HG03342 (cell line): ENCODE data around the gene GABRR1.

Source experiments
- ATAC-seq: cut with Tn5 transposase; IDR thresholded peaks from one replicate; pipeline ENCODE4 v1.9.1; 2021; ENCODE audit warnings: mild to moderate bottlenecking, moderate library complexity; ENCODE audit not compliant: unreplicated experiment

Gene GABRR1

DNA sequence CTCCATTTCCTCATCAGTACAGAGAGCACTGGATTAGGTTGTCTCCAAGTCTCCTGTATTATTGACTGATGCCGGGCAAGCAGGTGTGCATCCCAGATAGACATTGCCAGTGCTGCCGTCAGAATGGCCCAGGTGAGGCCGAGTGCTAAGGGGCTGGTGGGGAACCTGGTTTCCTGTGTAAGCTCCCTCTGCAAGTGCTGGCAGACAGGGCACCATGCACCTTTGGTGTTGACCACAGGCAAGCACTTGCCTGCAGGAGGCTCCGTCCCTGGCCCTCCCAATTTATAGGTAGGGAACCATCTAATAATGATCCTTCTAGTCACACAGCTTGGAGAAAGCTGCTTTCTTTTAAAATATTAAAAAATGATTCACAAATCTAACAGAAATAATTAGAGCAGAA lies 747 bp downstream of the GABRR1 start:
- ATAC-seq: no peak

GRCh38 chr6:89215391-89215790 lies 1.8 kb downstream of the GABRR1 start:
- ATAC-seq: no peak

DNA sequence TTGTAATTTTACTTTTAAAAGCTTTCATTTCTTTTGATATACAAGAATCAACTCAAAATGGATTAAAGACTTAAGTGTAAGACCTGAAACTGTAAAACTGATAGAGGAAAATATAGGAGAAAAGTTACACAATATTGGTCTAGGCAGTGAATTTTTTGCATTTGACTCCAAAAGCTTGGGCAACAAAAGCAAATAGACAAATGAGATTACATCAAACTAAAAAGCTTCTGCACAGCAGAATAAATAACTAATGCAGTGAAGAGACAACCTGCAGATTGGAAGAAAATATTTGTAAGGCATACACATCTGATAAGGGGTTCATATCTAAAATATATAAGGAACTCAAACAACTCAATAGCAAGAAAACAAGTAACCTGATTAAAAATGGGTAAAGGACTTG lies 3.0 kb downstream of the GABRR1 start:
- ATAC-seq: no peak

GRCh38 chr6:89212472-89212871 lies 4.7 kb downstream of the GABRR1 start:
- no peak for ATAC-seq

GRCh38 chr6:89209457-89209856 lies 7.7 kb downstream of the GABRR1 start:
- ATAC-seq: no peak

GRCh38 chr6:89208551-89208950 lies 8.6 kb downstream of the GABRR1 start:
- no peak for ATAC-seq

- ATAC-seq: no peak
Observed at GRCh38 chr6:89205819-89206218, 11.3 kb downstream of the GABRR1 start.

DNA sequence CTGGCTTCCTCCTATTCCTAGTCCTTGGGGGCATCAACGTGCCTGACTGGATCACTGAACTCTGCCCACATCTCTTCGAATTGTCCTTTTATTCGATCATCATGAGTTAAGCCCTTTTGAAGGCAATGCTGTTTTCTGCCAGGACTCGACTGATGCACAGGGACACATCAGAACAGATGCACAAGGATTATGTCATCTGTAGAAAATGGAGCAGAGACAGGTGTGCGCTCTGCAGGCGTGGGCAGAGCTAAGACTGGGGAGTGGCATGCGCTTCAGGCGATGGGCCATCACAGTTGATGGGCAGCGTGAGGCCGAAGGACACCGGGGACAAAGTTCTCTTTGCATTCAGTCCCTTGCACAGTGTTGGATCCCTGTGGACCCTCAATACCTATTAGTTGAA lies 13.1 kb downstream of the GABRR1 start:
- ATAC-seq: no peak

- ATAC-seq: no peak
Observed at GRCh38 chr6:89200706-89201215, 16.4 kb downstream of the GABRR1 start.

GRCh38 chr6:89199579-89199978 lies 17.6 kb downstream of the GABRR1 start:
- no peak for ATAC-seq

GRCh38 chr6:89198235-89198634 lies 18.9 kb downstream of the GABRR1 start:
- no peak for ATAC-seq

DNA sequence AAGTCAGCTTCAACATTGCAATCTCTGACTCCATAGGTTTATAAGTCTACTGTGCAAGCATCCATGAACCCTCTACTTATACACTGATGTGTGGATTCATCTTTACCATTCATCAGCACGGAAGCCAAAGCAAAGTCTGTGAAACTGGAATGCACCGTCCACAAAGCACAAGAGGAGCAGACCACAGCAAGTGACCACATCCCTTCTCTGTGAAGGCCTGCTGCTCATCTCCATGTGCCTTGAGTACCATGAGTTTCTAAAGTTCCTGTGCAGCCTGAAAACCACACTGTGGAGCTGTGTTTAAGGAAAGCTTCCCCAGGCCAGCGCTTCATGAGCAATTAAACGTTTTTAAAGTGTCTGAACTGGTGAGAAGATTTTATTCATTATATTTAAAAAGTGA lies 20.0 kb downstream of the GABRR1 start:
- ATAC-seq: no peak

DNA sequence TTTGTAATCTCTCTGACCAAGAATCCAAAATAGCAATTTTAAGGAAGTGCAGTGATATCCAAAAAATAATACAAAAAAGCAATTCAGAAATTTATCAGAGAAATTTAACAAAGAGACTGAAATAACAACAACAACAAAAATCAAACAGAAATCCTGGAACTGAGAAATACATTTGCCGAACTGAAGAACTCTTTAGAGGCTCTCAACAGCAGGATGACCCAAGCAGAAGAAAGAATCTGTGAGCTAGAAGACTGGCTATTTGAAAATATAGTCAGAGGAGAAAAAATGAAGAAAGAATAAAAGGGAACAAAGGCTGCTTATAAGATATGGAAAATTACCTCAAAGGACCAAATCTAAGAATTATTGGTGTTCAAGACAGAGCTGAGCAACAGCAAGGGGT lies 22.6 kb downstream of the GABRR1 start:
- no peak for ATAC-seq

DNA sequence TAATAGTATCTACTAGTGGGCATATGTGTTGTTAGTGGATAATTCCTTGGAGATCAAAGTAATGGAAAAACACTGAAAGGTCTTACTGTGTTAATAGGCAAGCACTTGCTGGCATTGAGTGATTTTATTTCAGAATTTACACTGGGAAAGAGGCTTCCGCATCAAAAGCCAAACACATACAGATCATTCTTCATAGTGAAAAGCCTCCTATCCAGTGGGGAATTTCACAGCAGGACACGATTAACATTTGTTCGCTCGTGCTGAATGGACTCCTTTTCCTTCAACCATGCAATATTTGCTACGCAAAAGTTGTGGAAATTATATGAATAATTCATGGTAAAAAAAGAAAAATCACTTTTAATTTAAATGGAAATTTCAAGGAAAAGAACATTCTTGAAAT lies 26.4 kb downstream of the GABRR1 start:
- ATAC-seq: no peak

DNA sequence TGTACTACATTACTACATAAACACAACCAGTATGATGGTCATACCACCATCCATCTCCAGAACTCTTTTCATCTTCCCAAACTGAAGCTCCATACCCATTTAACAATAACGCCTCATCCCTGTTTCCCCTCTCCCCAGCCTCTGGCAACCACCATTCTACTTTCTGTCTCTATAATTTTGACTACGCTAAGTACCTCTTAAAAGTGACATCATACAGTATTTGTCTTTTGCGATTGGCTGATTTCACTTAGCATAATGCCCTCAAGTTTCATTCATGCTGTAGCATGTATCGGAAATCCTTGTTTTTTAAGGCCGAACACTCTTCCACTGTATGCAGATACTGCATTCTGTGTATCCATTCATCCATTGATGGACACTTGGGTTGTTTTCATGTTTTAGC lies 29.7 kb downstream of the GABRR1 start:
- ATAC-seq: no peak

DNA sequence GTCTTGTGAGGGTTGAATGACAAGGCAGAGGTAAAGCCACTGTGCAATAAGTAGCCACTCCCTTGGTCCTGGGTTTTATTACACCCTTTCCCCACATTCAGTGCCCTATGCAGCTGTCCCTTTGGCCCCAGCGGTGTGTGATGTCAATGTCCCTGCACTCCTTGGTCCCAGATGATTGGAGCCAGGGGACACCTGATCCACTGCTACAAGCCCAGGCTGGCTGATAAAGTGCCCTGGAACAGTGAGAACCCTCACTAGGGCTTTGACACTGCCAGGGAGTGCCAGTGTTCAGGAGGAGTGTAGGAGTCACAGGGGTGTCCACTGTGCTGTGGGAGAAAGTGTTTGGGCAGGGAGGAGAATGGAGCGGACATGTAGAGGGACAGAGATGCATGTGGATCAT lies 30.4 kb downstream of the GABRR1 start:
- ATAC-seq: no peak

DNA sequence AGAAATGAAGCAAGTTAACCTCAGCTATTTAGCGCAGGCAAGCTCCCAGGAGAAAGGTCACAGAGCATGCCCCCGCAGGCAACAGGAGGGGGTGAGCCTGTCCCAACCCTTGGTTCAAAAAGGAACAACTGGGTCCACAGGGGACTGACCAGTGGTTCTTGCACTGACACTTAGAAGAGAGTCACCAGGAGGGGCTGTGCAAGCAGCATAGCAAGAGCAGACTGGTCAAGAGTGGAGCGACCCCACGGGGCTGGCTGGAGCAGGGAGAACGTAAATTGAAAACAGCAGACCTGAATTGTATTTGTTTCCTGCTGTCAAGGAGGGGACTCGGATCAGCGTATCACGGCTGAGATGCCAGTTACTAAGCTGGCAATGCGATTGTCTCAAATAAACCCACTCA lies 32.8 kb downstream of the GABRR1 start:
- no peak for ATAC-seq

DNA sequence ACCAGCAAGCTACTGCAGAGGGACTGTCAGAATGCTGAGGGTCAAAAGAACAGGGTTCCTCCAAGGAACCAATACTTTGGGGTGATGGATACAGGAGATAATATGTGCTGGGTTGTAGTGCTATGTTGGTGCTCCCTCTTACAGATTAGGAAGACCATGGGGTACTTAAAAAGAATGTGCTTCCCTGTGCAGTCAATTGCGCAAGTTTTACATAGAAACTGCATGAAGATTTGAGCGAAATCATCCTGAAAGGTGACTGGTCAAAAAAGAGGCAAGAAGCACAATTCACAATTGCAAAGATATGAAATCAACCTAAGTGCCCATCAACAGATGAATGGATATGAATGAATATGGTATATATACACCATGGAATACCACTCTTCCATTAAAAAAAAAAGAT lies 33.9 kb downstream of the GABRR1 start:
- no peak for ATAC-seq

DNA sequence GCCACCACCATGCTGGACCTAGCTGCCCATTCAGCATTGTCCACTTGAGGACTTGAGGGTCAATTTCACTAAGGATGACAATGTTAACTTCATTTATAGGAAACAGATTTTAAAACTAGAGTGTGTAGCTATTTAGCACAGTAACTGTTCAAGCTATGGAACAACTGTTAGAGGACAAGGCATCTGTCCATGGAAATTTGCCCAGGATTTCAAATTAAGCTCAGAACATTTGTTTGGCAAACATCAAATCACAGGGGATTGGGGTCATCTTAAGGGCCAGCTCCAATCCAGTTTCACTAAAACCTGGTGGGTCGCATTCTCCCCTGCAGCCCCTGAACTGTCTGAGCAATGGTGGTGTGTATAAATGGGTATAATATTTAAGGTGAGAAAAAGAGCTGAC lies 36.2 kb downstream of the GABRR1 start:
- ATAC-seq: no peak

GRCh38 chr6:89180112-89180511 lies 37.0 kb downstream of the GABRR1 start:
- ATAC-seq: no peak

GRCh38 chr6:89173634-89174033 lies 43.5 kb downstream of the GABRR1 start:
- ATAC-seq: no peak

GRCh38 chr6:89172131-89172530 lies 45.0 kb downstream of the GABRR1 start:
- no peak for ATAC-seq

DNA sequence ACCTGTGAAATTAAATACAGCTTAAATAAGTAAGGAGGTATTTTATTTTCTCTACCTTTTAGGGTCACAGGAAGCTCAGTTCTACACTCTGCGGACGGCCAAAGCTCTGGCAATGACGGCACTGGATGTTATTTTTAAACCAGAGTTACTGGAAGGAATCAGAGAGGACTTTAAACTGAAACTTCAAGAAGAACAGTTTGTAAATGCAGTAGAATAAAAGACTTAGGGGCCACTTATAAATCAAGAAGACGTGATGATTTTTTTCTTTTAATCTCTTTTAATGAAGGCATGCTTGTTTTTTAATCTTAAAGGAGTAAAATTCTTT lies 55.1 kb downstream of the GABRR1 start:
- ATAC-seq: no peak
